AG09319 (cell line): Measurements from ENCODE around the gene KRTAP10-12.

Experiments
- DNase-seq: peaks from one replicate; pipeline ENCODE4 v3.0.0-alpha.2; 2010; ENCODE audit warnings: low read depth; ENCODE audit errors: extremely low read depth
- TF ChIP-seq, protein P1 (sequence below): IDR thresholded peaks from 2 replicates; pipeline ENCODE4 v1.5.1; 2011; ENCODE audit warnings: low read depth, mild to moderate bottlenecking, inconsistent platforms, low read length, moderate library complexity

KRTAP10-12 gene

DNA sequence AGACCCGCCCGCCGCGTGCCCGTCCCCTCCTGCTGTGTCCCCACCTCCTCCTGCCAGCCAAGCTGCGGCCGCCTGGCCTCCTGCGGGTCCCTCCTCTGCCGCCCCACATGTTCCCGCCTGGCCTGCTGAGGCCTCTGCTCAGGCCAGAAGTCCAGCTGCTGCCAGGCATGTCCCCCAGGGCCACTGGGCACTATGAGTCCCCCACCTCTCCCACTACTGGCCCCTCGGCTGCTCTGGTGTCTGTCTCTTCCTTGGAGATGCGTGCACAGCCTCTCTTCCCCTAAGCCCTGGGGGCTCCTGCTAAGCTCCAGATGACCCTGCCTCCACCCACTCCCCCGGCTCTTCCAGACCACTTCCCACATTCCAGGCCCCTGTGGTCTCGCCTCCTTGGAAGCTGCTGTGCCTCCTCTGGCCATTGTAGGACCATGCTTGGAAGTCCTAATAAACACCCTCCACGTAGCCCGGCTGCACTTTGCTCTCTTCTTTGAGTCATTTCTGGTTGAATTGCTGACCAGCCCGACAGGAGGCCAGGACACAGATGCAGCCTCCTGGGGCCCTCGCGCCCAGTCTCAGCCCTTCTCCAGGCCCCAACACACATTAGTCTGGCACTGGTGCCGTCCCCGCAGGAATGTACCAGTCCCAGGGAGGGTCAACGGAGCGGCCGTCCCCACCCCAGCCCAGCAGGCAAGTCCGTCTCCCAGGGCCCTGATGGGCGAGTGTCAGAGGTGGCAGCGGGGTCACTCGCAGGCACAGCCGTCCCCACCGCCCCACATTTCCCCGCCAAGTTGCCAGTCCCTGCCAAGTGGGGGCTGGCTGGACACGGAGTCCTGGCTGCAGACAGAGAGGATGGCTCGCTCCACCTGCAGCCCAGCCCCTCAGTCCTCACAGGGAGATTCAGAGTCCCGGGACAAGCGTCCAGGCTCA is 1.1 kb downstream of the KRTAP10-12 start:
- TF ChIP-seq, protein P1, sequence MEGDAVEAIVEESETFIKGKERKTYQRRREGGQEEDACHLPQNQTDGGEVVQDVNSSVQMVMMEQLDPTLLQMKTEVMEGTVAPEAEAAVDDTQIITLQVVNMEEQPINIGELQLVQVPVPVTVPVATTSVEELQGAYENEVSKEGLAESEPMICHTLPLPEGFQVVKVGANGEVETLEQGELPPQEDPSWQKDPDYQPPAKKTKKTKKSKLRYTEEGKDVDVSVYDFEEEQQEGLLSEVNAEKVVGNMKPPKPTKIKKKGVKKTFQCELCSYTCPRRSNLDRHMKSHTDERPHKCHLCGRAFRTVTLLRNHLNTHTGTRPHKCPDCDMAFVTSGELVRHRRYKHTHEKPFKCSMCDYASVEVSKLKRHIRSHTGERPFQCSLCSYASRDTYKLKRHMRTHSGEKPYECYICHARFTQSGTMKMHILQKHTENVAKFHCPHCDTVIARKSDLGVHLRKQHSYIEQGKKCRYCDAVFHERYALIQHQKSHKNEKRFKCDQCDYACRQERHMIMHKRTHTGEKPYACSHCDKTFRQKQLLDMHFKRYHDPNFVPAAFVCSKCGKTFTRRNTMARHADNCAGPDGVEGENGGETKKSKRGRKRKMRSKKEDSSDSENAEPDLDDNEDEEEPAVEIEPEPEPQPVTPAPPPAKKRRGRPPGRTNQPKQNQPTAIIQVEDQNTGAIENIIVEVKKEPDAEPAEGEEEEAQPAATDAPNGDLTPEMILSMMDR, result no peak
- DNase-seq, result no peak

DNA sequence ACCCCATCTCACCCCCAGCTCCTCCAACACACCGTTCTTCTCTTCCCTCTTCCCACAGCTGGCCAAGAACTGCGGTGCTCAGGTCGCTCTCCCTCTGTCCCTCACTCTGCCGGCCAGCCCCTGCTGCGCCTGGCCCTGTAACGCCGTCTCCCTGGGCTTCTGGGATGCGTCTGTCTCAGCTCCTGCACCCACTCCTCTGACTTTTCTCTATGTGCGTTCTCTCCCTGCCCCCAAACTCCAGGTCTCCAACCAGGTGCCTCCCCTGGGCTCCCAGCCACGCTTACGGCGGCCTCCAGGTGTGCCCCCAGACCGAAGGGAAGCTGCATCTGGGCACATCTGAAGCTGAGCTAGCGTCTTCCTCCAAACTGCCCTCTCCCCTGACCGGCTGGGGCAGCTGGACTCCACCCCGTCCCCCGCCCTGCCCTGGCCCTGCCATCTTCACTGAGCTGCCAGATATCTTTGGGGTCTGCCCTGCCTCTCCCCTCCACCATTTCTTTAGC is 2.6 kb downstream of the KRTAP10-12 start:
- TF ChIP-seq, protein P1, result no peak
- DNase-seq, result no peak

DNA sequence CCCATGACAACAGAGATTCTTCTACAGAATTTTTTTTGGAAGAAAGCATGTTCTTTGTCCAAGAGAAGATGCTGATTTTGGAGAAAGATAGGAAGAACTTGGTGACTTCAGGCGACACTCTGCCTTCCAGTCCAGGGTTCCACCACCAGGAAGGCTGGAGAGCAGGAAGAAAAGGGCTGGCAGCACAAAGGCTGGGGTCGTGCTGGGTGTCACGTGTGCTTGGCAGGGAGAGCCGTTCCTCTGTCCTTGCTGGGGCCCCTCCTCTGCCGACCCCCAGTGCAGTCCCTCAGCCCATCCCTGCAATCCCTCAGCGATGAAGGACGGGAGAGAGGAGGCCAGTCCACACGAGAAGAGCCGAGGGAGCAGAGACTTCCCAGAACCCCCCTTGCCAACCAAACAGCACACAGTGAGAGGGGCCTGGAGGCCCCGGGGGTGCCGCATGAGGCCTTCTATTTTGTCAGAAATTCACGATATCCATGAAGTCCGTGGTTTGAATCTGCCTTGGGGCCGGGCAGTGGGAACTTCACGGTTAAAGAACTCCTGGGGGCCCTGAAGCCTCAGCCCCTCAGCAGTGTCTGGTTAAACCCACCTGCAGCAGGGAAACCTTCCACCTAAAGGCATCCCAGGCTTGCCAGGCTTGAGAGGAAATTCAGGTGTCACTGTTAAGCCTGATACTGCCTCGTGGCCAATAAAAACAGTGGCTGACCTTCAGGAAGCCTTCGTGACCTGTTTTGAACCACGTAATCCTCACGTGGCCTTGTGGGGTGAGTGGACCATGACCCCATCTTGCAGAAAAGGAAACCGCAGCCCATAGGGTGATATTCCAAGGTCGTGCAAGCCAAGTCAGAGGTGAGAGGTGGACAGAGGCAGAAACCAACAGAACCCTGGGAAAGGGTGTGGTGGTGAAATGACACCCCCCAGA is 3.4 kb downstream of the KRTAP10-12 start:
- DNase-seq, result no peak
- TF ChIP-seq, protein P1, result no peak

GRCh38 chr21:44701023-44701400 is 4.0 kb downstream of the KRTAP10-12 start:
- TF ChIP-seq, protein P1, result no peak
- DNase-seq, result no peak

DNA sequence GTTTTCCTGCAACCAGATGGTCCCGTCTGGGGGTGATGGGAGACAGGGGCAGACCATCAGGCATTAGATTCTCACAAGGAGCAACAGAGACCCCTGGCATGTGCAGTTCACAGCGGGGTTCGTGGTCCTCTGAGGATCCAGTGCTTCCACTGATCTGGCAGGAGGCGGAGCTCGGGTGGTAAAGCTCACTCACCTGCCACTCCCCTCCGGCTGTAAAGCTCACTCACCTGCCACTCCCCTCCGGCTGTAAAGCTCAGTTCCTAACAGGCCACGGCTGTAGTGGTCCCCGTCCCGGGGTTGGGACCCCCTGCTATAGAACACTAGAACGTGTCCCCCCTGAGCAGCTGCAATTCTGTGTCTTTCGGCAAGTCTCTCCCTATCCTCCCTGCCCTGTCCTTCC is 4.6 kb downstream of the KRTAP10-12 start:
- DNase-seq, result no peak
- TF ChIP-seq, protein P1, result no peak

DNA sequence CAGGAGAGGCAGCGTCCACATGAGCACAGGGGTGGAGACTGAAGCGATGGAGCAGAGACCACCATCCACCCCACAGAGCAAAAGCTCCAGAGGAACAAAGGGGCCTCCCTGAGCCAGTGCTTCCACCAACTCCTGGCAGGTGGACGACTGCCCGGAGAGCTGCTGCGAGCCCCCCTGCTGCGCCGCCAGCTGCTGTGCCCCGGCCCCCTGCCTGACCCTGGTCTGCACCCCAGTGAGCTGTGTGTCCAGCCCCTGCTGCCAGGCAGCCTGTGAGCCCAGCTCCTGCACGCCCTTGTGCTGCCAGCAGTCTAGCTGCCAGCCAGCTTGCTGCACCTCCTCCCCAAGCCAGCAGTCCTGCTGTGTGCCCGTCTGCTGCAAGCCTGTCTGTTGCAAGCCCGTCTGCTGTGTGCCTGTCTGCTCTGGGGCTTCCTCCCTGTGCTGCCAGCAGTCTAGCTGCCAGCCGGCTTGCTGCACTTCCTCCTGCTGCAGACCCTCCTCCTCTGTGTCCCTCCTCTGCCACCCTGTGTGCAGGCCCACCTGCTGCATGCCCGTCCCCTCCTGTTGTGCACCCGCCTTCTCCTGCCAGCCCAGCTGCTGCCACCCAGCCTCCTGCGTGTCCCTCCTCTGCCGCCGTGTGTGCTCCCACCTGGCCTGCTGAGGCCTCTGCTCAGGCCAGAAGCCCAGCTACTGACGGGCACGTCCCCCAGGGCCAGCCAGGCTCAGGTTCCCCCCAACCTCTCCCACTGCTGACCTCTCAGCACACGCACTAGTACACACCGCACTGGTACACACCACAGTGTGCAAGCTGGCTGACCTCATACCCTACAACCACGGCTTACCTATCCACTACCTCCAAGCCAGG is 5.4 kb downstream of the KRTAP10-12 start:
- TF ChIP-seq, protein P1, result no peak
- DNase-seq, result no peak
